Large intestine (tissue), 12 donors: ENCODE results near the gene WIZ. TPM values are rescaled to one million over a fixed set of nuclear protein-coding genes. Genes with fewer than 3 reads are reported as not detected.
"Not testable (repeated sequence)": the region's sequence is repeated elsewhere in the genome, so short reads cannot be mapped to it uniquely, and the experiment has no call there.

Source experiments
- DNase-seq, 2 donors: peaks; one replicate each; pipeline versions ENCODE4 v3.0.0 to v3.0.0-alpha.2; 2013
- H3K27ac ChIP-seq: one replicate; pipeline ENCODE4 v1.5.1; 2013; ENCODE audit warnings: low read length
- H3K27me3 ChIP-seq: 2 replicates; pipeline ENCODE4 v1.6.1; 2013; ENCODE audit warnings: low read length; ENCODE audit not compliant: control insufficient read depth, insufficient read depth
- H3K36me3 ChIP-seq: 2 replicates; pipeline ENCODE4 v1.6.1; 2013; ENCODE audit warnings: low read length; ENCODE audit not compliant: control insufficient read depth, insufficient read depth
- H3K4me1 ChIP-seq: one replicate; pipeline ENCODE4 v1.6.1; 2013; ENCODE audit warnings: low read length; ENCODE audit not compliant: control insufficient read depth, insufficient read depth
- H3K4me3 ChIP-seq: one replicate; pipeline ENCODE4 v1.5.1; 2013; ENCODE audit warnings: low read length
- H3K9me3 ChIP-seq: one replicate; pipeline ENCODE4 v1.6.1; 2013; ENCODE audit warnings: mild to moderate bottlenecking, low read depth, low read length, moderate library complexity; ENCODE audit not compliant: control insufficient read depth
- WGBS: methylation state at CpG from one replicate; pipeline ENCODE4 v1.1.5; 2013; ENCODE audit warnings: low lambda C conversion rate; ENCODE audit not compliant: insufficient coverage; 5-methylcytosine and 5-hydroxymethylcytosine counted together
- long read RNA-seq, 11 donors: transcript quantifications; one replicate each; lab custom pipeline, GENCODE V29; 2026
- polyA plus RNA-seq: library from polyadenylated mRNA; unstranded; fragments of 120-200 nt; gene quantifications from one replicate; pipeline ENCODE4 v1.2.1, GENCODE V29; 2013

Gene WIZ
- 22.7 TPM for polyA plus RNA-seq
- long read RNA-seq, donor 1, partial matches to known transcripts, result 0 of 1 reads
- long read RNA-seq, donor 1, other reads (novel, unspliced or antisense), result 0 of 1 reads
- long read RNA-seq, donor 2, full-length matches to known transcripts, result 3 of 3 reads
- long read RNA-seq, donor 2, partial matches to known transcripts, result 0 of 3 reads
- long read RNA-seq, donor 2, other reads (novel, unspliced or antisense), result 0 of 3 reads
- long read RNA-seq, donor 3, result 0 reads
- long read RNA-seq, donor 4, result 0 reads
- long read RNA-seq, donor 5, partial matches to known transcripts, result 0 of 1 reads
- long read RNA-seq, donor 5, other reads (novel, unspliced or antisense), result 0 of 1 reads
- long read RNA-seq, donor 6, partial matches to known transcripts, result 16 of 16 reads
- long read RNA-seq, donor 6, other reads (novel, unspliced or antisense), result 0 of 16 reads
- long read RNA-seq, donor 7, result 0 reads
- long read RNA-seq, donor 8, full-length matches to known transcripts, result 4 of 12 reads
- long read RNA-seq, donor 8, partial matches to known transcripts, result 8 of 12 reads
- long read RNA-seq, donor 8, other reads (novel, unspliced or antisense), result 0 of 12 reads
- long read RNA-seq, donor 9, partial matches to known transcripts, result 0 of 2 reads
- long read RNA-seq, donor 9, other reads (novel, unspliced or antisense), result 0 of 2 reads
- long read RNA-seq, donor 10, partial matches to known transcripts, result 5 of 8 reads
- long read RNA-seq, donor 10, other reads (novel, unspliced or antisense), result 0 of 8 reads
- long read RNA-seq, donor 11, partial matches to known transcripts, result 0 of 1 reads
- long read RNA-seq, donor 11, other reads (novel, unspliced or antisense), result 0 of 1 reads

- H3K27me3 ChIP-seq, result peaks cover 23% of the 10 kb centered on the region
- no CpG with 5 or more reads among the region's 77 CpGs for WGBS
These were observed at the start of gene WIZ for GRCh38 chr19:15449620-15450527. Gene WIZ, minus strand, starts transcription at chr19:15449956. Its CDS starts 1,649 bp downstream, at chr19:15448307.

GRCh38 chr19:15498910-15499309 lies 49.2 kb upstream of the WIZ start:
- WGBS, result no CpG with 5 or more reads among the region's 6 CpGs
- Histone ChIP-seq H3K4me1 (no peaks in the 10 kb centered on the region), H3K27ac (no peak overlapping the region), H3K4me3 (no peak overlapping the region), H3K9me3 (no peaks in the 10 kb centered on the region), H3K36me3 (no peaks in the 10 kb centered on the region), H3K27me3 (peaks cover 5% of the 10 kb centered on the region)
- no peak for DNase-seq

More at GRCh38 chr19:15449620-15450527, at the start of gene WIZ:
- H3K36me3 ChIP-seq, result no peaks in the 10 kb centered on the region
- DNase-seq, result peak in 1 of 2 donors; percentile 78
- H3K4me3 ChIP-seq, result peak within 1 kb of the TSS; percentile 48
- no peak within 1 kb of the TSS for H3K27ac ChIP-seq
- peaks cover 9% of the 10 kb centered on the region for H3K4me1 ChIP-seq
- no peaks in the 10 kb centered on the region for H3K9me3 ChIP-seq

GRCh38 chr19:15498156-15498858 lies 48.6 kb upstream of the WIZ start:
- H3K4me1 ChIP-seq, result no peaks in the 10 kb centered on the region
- H3K27me3 ChIP-seq, result peaks cover 5% of the 10 kb centered on the region
- whole genome bisulfite sequencing, result 69% methylated on average over 5 of the region's 10 CpGs
- no peaks in the 10 kb centered on the region for H3K36me3 ChIP-seq
- H3K27ac ChIP-seq, result no peak overlapping the region
- no peak for DNase-seq
- no peaks in the 10 kb centered on the region for H3K9me3 ChIP-seq
- H3K4me3 ChIP-seq, result no peak overlapping the region

- Histone ChIP-seq H3K27me3 (peaks cover 2% of the 10 kb centered on the region), H3K4me1 (no peaks in the 10 kb centered on the region), H3K4me3 (no peak overlapping the region), H3K9me3 (no peaks in the 10 kb centered on the region), H3K36me3 (no peaks in the 10 kb centered on the region), H3K27ac (no peak overlapping the region)
- 80% methylated on average over 1 of the region's 1 CpG for WGBS
- no peak for DNase-seq
These were observed 45.4 kb upstream of the WIZ start for GRCh38 chr19:15495151-15495550.

- Histone ChIP-seq H3K27ac (no peak overlapping the region), H3K36me3 (no peaks in the 10 kb centered on the region), H3K9me3 (peaks cover 2% of the 10 kb centered on the region), H3K4me1 (no peaks in the 10 kb centered on the region), H3K4me3 (no peak overlapping the region), H3K27me3 (no peaks in the 10 kb centered on the region)
- DNase-seq, result no peak
- WGBS, result 90% methylated on average over 2 of the region's 13 CpGs
These were observed 38.9 kb upstream of the WIZ start for GRCh38 chr19:15488489-15489226.

GRCh38 chr19:15487038-15487437 lies 37.3 kb upstream of the WIZ start:
- no peaks in the 10 kb centered on the region for H3K27me3 ChIP-seq
- H3K27ac ChIP-seq, result no peak overlapping the region
- peaks cover 2% of the 10 kb centered on the region for H3K9me3 ChIP-seq
- H3K4me1 ChIP-seq, result no peaks in the 10 kb centered on the region
- no peak overlapping the region for H3K4me3 ChIP-seq
- 92% methylated on average over 2 of the region's 4 CpGs for WGBS
- DNase-seq, result no peak
- no peaks in the 10 kb centered on the region for H3K36me3 ChIP-seq

GRCh38 chr19:15485768-15486167 lies 36.0 kb upstream of the WIZ start:
- not testable (repeated sequence) for H3K27ac ChIP-seq, H3K36me3 ChIP-seq, H3K27me3 ChIP-seq, H3K9me3 ChIP-seq, H3K4me3 ChIP-seq, DNase-seq, H3K4me1 ChIP-seq
- WGBS, result no CpG with 5 or more reads among the region's 5 CpGs

GRCh38 chr19:15480996-15481395 lies 31.2 kb upstream of the WIZ start:
- H3K27me3 ChIP-seq, DNase-seq, H3K9me3 ChIP-seq, H3K4me1 ChIP-seq, H3K27ac ChIP-seq, H3K4me3 ChIP-seq, H3K36me3 ChIP-seq: not testable (repeated sequence)
- 50% methylated on average over 1 of the region's 7 CpGs for WGBS
